CD4-positive, alpha-beta T cell treated with Interleukin-21 for 1 hour (primary cell): ENCODE measurements around the gene TRIM58.
A peak's percentile ranks its signal among the peaks of the same experiment; 100 is the strongest.

ENCODE experiments used
- DNase-seq: peaks from one replicate; pipeline ENCODE4 v3.0.0-alpha.2; 2020

The TRIM58 gene

GRCh38 chr1:247895163-247895637, 38.2 kb downstream of the TRIM58 start, which contains the start of gene OR2W3:
Gene OR2W3 (plus strand): TSS chr1:247895587. CDS start chr1:247895587, 0 bp downstream.
- no peak for DNase-seq

- DNase-seq, result no peak
Measured at GRCh38 chr1:247895976-247896375, 39.0 kb downstream of the TRIM58 start.

GRCh38 chr1:247904122-247904521, 47.1 kb downstream of the TRIM58 start:
- no peak for DNase-seq

GRCh38 chr1:247905181-247905580, 48.2 kb downstream of the TRIM58 start:
- DNase-seq, result no peak

- no peak for DNase-seq
Measured at GRCh38 chr1:247905910-247906503, 49.0 kb downstream of the TRIM58 start.

- DNase-seq, result peak; percentile 32
Measured at GRCh38 chr1:247906504-247907047, 49.6 kb downstream of the TRIM58 start.

GRCh38 chr1:247908766-247909165, 51.8 kb downstream of the TRIM58 start:
- no peak for DNase-seq

GRCh38 chr1:247913786-247914185, 56.8 kb downstream of the TRIM58 start:
- no peak for DNase-seq

GRCh38 chr1:247914941-247915662, 58.1 kb downstream of the TRIM58 start:
- no peak for DNase-seq

- DNase-seq, result no peak
Measured at GRCh38 chr1:247919952-247920351, 63.0 kb downstream of the TRIM58 start, which contains the start of gene OR2T8. Gene OR2T8 (plus strand): TSS chr1:247920252. CDS start chr1:247921018, 766 bp downstream.

- DNase-seq, result no peak
Measured at GRCh38 chr1:247923941-247924340, 67.0 kb downstream of the TRIM58 start.

- no peak for DNase-seq
Measured at GRCh38 chr1:247924868-247925267, 67.9 kb downstream of the TRIM58 start, which contains the start of gene OR2AJ1. Gene OR2AJ1 (plus strand): TSS chr1:247924889. CDS start chr1:247933769, 8,880 bp downstream.
